Mesothelial cell of epicardium (in vitro differentiated cells): ENCODE data around the gene PTPRN2. TPM values are rescaled to one million over a fixed set of nuclear protein-coding genes. Genes with fewer than 3 reads are reported as not detected.

ENCODE experiments used
- DNase-seq, 2 experiments: peaks; one replicate each; pipeline ENCODE4 v3.0.0; 2021; ENCODE audit warnings: low spot score in 2 of 2; ENCODE audit not compliant: unreplicated experiment in 2 of 2
- H3K27ac Mint-ChIP-seq: 2 replicates; pipeline ENCODE4 v1.8.0; 2021; ENCODE audit warnings: mixed read lengths
- H3K27me3 Mint-ChIP-seq: 2 replicates; pipeline ENCODE4 v1.8.0; 2021; ENCODE audit warnings: low read depth, mixed read lengths
- H3K36me3 Mint-ChIP-seq: 2 replicates; pipeline ENCODE4 v1.8.0; 2021; ENCODE audit warnings: mixed read lengths
- H3K4me1 Mint-ChIP-seq: 2 replicates; pipeline ENCODE4 v1.8.0; 2021; ENCODE audit warnings: mixed read lengths
- H3K4me3 Mint-ChIP-seq: 2 replicates; pipeline ENCODE4 v1.8.0; 2021; ENCODE audit warnings: mild to moderate bottlenecking, moderate library complexity, mixed read lengths
- H3K9me3 Mint-ChIP-seq: 2 replicates; pipeline ENCODE4 v1.8.0; 2021; ENCODE audit warnings: mixed read lengths
- total RNA-seq: library from RNA; stranded (reverse); gene quantifications from 3 replicates; pipeline ENCODE4 v1.2.1, GENCODE V29; 2021
- TF ChIP-seq, protein P1 (sequence below): fragments of 200-600 bp; sonication (generic); IDR thresholded peaks from one replicate; pipeline ENCODE4 v1.5.0; 2021; ENCODE audit warnings: antibody characterized with exemption; ENCODE audit not compliant: unreplicated experiment

Gene PTPRN2
- total RNA-seq, 1 donor from 2014 or later = 2.2 TPM

DNA sequence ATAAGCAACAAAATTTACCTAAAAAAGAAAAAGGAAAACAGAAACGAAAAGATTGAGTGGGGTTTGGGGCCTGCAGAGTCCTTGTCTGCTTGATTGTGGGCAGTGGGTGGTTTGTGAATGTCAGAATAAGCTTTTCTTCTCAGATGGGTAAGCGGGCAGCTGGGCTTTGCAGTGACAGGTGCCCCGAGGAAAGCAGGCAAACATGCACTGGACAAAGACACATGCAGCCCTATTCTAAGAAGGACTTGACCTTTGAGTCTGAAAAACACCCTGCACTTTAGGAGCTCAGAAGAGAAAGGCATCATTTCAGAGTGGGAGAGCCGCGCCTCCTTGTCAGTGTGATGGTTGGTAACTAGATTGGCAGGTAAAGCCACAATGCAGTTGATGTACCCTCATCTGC is 562.7 kb downstream of the PTPRN2 start:
- Mint-ChIP-seq H3K9me3 (no peaks in the 10 kb centered on the region), H3K4me3 (no peak overlapping the region), H3K36me3 (no peaks in the 10 kb centered on the region), H3K4me1 (no peaks in the 10 kb centered on the region), H3K27me3 (no peaks in the 10 kb centered on the region), H3K27ac (no peak overlapping the region)
- TF ChIP-seq, protein P1, sequence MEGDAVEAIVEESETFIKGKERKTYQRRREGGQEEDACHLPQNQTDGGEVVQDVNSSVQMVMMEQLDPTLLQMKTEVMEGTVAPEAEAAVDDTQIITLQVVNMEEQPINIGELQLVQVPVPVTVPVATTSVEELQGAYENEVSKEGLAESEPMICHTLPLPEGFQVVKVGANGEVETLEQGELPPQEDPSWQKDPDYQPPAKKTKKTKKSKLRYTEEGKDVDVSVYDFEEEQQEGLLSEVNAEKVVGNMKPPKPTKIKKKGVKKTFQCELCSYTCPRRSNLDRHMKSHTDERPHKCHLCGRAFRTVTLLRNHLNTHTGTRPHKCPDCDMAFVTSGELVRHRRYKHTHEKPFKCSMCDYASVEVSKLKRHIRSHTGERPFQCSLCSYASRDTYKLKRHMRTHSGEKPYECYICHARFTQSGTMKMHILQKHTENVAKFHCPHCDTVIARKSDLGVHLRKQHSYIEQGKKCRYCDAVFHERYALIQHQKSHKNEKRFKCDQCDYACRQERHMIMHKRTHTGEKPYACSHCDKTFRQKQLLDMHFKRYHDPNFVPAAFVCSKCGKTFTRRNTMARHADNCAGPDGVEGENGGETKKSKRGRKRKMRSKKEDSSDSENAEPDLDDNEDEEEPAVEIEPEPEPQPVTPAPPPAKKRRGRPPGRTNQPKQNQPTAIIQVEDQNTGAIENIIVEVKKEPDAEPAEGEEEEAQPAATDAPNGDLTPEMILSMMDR = no peak
- peak in 1 of 2 experiments; percentile 29 for DNase-seq

DNA sequence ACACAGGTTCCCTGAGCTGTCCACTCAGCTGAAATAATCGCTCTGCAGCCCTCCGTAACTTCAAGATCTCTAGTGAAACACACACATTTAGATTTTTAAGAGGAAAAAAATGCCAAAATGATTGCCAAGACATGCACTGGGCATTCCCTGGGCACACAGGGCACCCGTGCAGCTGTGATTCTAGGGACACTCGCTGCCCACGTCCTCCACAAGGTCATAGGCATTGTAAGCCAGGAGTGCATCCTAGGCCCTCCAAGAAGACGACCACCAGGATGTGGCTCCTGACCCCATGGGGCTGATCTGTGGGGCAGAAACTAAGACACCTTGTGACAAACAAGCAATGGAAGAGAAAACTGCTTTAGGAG is 563.3 kb downstream of the PTPRN2 start:
- no peaks in the 10 kb centered on the region for H3K36me3 Mint-ChIP-seq
- H3K4me1 Mint-ChIP-seq = no peaks in the 10 kb centered on the region
- no peaks in the 10 kb centered on the region for H3K9me3 Mint-ChIP-seq
- H3K4me3 Mint-ChIP-seq = no peak overlapping the region
- no peak overlapping the region for H3K27ac Mint-ChIP-seq
- no peaks in the 10 kb centered on the region for H3K27me3 Mint-ChIP-seq
- DNase-seq = peak in 1 of 2 experiments; percentile 21
- TF ChIP-seq, protein P1 = no peak

DNA sequence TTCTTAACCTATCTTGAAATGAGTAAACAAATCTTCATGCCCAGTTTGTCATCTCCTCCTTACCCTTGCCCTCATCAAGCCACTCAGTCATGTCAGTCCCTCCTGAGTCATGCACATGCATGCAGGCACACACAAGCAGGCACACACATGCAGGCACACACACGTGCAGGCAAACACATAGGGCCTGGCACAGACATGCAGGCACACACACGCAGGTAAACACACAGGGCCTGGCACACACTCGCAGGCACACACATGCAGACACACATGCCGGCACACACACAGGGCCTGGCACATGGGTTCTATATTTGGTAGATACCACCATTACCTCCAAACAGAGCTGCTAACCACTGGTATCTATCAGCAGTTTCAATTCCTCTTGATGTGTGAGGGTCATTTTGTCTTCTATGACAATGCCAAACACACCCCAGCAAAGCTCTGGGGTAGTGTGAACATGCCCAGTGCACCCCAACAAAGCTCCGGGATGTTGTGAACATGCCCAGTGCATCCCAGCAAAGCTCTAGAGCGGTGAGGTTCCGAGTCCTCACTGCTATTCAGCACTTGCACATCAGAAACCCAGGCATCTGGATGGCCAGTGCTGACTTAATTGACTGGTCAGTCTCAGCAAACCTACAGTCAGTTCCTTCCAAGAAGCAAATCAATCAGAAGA is 563.8 kb downstream of the PTPRN2 start:
- Mint-ChIP-seq H3K27ac (no peak overlapping the region), H3K9me3 (no peaks in the 10 kb centered on the region), H3K4me3 (no peak overlapping the region), H3K36me3 (no peaks in the 10 kb centered on the region), H3K27me3 (no peaks in the 10 kb centered on the region), H3K4me1 (no peaks in the 10 kb centered on the region)
- TF ChIP-seq, protein P1 = no peak
- DNase-seq = peak in 1 of 2 experiments; percentile 9

DNA sequence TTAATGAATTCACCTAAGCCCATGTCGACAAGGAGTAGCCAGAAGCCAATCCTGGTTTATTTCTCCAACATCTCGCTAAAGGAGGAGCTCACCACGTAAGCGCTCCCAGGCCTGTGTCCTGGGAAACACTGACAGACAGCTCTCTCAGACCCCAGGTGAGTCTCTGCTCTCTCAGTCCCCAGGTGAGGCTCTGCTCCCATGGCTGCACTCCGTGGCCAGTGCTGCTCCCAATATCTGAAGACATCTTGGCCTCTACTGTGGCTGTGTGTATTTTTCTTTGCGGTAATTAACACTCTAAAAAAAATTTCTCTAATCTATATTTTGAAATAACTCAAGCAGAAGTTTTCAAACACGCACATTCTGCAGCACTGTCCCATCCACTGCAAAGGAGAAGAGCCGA is 564.5 kb downstream of the PTPRN2 start:
- no peak overlapping the region for H3K4me3 Mint-ChIP-seq
- TF ChIP-seq, protein P1 = no peak
- H3K36me3 Mint-ChIP-seq = no peaks in the 10 kb centered on the region
- H3K27me3 Mint-ChIP-seq = peaks cover 3% of the 10 kb centered on the region
- H3K27ac Mint-ChIP-seq = no peak overlapping the region
- no peaks in the 10 kb centered on the region for H3K9me3 Mint-ChIP-seq
- H3K4me1 Mint-ChIP-seq = no peaks in the 10 kb centered on the region
- no peak for DNase-seq

DNA sequence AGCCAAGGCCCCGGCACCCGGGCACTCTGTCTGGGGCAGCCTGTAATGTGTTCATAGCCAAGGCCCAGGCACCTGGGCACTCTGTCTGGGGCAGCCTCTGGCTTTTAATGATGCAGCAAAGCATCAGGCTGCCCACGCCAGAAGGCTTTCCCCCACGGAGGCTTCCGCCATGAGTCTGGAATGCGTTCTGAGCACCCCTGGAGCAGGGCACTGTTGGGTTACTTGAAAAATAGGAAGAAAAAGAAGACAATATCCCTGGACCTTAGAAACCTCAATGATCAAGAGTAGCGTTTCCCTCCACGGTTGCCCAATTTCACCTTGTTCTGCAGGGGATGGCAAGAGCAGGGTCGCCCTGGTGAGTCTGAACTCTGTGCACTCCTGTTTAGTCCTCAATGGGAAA is 565.0 kb downstream of the PTPRN2 start:
- Mint-ChIP-seq H3K27ac (no peak overlapping the region), H3K4me1 (no peaks in the 10 kb centered on the region), H3K27me3 (peaks cover 3% of the 10 kb centered on the region), H3K9me3 (no peaks in the 10 kb centered on the region), H3K36me3 (no peaks in the 10 kb centered on the region), H3K4me3 (no peak overlapping the region)
- DNase-seq = no peak
- TF ChIP-seq, protein P1 = no peak
